ENCODE measurements around the gene PPFIBP2.

DNA sequence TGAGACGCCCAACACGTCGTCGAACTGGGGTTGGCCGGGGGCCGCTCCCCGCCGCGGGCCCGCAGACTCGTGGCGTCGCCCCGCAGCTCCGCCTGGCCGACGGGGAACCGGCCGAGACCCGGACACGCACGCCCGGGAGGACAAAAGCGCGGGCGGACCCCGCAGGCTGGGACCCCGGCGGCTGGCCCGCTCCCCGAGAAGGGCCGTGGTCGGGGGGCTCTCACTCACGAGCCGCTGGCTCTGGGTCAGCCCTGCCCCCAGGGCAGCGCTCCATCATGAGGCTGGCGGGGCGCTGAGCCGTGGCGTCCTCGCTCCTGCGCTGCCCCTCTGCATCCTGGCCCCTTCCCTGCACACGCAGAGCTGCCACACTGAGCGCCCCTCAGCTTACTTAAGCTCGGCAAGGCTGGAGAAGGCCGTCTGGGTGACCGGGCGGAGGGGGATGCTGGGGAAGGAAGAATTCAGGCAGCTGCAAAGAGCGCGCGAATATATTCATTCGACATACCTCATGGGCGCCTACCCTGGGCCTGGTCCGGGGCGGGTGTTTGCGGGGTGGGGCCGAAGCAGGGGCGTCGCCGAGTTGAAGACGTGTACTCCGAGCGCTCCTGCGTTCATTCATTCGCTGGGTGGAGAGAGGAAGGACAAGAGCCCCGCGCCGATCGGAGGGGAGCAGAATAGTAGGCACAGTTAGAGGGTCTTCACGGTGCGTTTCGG lies 160.1 kb downstream of the PPFIBP2 start:
- TF ChIP-seq POLR2A (IDR thresholded peaks at IDR 0.05): no peak
- TF ChIP-seq CTCF (IDR thresholded peaks at IDR 0.05): no peak
- no peak for TF ChIP-seq POLR2AphosphoS5 (IDR thresholded peaks at IDR 0.05)
